Ovary (tissue), 3 donors: ENCODE data around the gene ZNF519.

ENCODE experiments used
- EP300 ChIP-seq: sonication (generic); formaldehyde crosslinking; IDR thresholded peaks from one replicate; pipeline ENCODE4 v1.6.1; 2017; ENCODE audit warnings: antibody characterized with exemption
- POLR2A ChIP-seq: fragments of 450-650 bp; IDR thresholded peaks from one replicate; pipeline ENCODE4 v1.6.1; 2017; ENCODE audit warnings: antibody characterized with exemption, mild to moderate bottlenecking, moderate library complexity
- TF ChIP-seq, protein P1 (sequence below), 3 donors: fragments of 450-650 bp in 2 of 3; fragments of 200-600 bp in 1 of 3; IDR thresholded peaks; one replicate each; pipeline versions ENCODE4 v1.5.1 to v1.8.0; 2016 to 2022; ENCODE audit warnings: antibody characterized with exemption in 3 of 3, mild to moderate bottlenecking in 1 of 3
- donor health status: DM: no; HTN: no; CAD: no.

DNA sequence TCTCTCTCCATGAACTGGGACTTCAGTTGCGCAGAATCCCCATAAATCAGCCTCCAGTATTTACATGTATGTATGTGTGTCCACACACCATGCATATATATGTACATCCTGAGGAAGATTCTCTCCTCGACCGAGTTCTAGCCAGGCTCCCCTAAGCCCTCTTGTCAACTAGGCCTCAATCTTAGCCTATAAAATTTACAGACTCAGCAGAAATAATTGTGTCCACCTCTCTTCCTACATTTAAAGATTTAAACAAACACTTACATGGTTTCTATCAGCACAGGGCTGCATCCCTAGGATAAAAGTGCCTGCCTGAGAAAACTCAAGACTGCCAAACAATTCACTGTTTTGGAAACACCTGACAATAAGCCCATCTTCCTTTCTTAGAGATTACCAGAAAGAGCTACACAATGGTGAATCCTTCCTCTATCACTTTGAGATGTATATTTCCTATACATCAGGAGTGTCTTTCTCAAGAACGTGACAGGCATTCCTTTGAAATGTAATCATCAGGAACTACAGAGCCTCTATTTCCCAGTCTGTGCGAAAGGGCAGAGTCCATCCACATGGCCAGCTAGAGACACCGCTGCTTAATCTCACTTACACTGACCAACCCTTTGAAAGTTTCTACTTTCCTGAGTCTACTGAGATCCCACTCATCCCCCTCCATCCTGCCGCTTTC lies 39.5 kb downstream of the ZNF519 start:
- TF ChIP-seq, protein P1, sequence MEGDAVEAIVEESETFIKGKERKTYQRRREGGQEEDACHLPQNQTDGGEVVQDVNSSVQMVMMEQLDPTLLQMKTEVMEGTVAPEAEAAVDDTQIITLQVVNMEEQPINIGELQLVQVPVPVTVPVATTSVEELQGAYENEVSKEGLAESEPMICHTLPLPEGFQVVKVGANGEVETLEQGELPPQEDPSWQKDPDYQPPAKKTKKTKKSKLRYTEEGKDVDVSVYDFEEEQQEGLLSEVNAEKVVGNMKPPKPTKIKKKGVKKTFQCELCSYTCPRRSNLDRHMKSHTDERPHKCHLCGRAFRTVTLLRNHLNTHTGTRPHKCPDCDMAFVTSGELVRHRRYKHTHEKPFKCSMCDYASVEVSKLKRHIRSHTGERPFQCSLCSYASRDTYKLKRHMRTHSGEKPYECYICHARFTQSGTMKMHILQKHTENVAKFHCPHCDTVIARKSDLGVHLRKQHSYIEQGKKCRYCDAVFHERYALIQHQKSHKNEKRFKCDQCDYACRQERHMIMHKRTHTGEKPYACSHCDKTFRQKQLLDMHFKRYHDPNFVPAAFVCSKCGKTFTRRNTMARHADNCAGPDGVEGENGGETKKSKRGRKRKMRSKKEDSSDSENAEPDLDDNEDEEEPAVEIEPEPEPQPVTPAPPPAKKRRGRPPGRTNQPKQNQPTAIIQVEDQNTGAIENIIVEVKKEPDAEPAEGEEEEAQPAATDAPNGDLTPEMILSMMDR (IDR thresholded peaks at IDR 0.05), result no peak
- TF ChIP-seq POLR2A (no peak), EP300 (no peak)
